Skeletal muscle tissue (tissue), 4 donors: Measurements from ENCODE around the gene COL9A2. TPM values are rescaled to one million over a fixed set of nuclear protein-coding genes. Genes with fewer than 3 reads are reported as not detected.
A peak's percentile ranks its signal among the peaks of the same experiment; 100 is the strongest.

Experiments
- H3K27ac ChIP-seq: one replicate; pipeline ENCODE4 v1.7.0; 2013; ENCODE audit warnings: mild to moderate bottlenecking, low read depth, low read length, inconsistent platforms
- H3K27me3 ChIP-seq, 3 donors: one replicate each; pipeline ENCODE4 v1.7.0; 2013; ENCODE audit warnings: low read length in 3 of 3; ENCODE audit not compliant: control insufficient read depth in 3 of 3, insufficient read depth in 3 of 3
- H3K36me3 ChIP-seq, 3 donors: one replicate each; pipeline ENCODE4 v1.7.0; 2013; ENCODE audit warnings: low read length in 3 of 3; ENCODE audit not compliant: control insufficient read depth in 3 of 3, insufficient read depth in 3 of 3
- H3K4me1 ChIP-seq, 3 donors: one replicate each; pipeline ENCODE4 v1.7.0; 2013; ENCODE audit warnings: low read length in 3 of 3, mild to moderate bottlenecking in 3 of 3; ENCODE audit not compliant: control insufficient read depth in 3 of 3, insufficient read depth in 3 of 3
- H3K4me3 ChIP-seq, 3 donors: one replicate each; pipeline ENCODE4 v1.7.0; 2013; ENCODE audit warnings: low read length in 3 of 3
- H3K9ac ChIP-seq, 3 donors: one replicate each; pipeline ENCODE4 v1.7.0; 2013; ENCODE audit warnings: low read length in 3 of 3, mild to moderate bottlenecking in 3 of 3, moderate library complexity in 2 of 3, low read depth in 1 of 3
- H3K9me3 ChIP-seq, 3 donors: one replicate each; pipeline ENCODE4 v1.7.0; 2013; ENCODE audit warnings: low read length in 3 of 3; ENCODE audit not compliant: control insufficient read depth in 3 of 3
- total RNA-seq: library from RNA; depleted of rRNA; stranded (reverse); fragments of >200 nt; gene quantifications from one replicate; pipeline ENCODE4 v1.2.3, GENCODE V29; 2014
- donor health status: Osteomylitis.

The COL9A2 gene
- 7.8 TPM for total RNA-seq

GRCh38 chr1:40316595-40317393 is at the start of gene COL9A2:
Gene COL9A2 (minus strand): TSS chr1:40317286. CDS start chr1:40317197, 89 bp downstream.
- Histone ChIP-seq H3K27me3 (peaks cover 24 to 41% (median 34%) of the 10 kb centered on the region in 3 donors), H3K9ac (peak within 1 kb of the TSS in 1 of 3 donors; percentile 40), H3K9me3 (no peaks in the 10 kb centered on the region)

GRCh38 chr1:40363721-40364120 is 46.6 kb upstream of the COL9A2 start:
- no peak overlapping the region for H3K4me3 ChIP-seq

More at GRCh38 chr1:40316595-40317393, at the start of gene COL9A2:
- peaks cover 12 to 19% (median 16%) of the 10 kb centered on the region in 3 donors for H3K4me1 ChIP-seq
- H3K36me3 ChIP-seq = no peaks in the 10 kb centered on the region
- peak within 1 kb of the TSS; percentile 23 to 63 (median 54) for H3K4me3 ChIP-seq
- H3K27ac ChIP-seq = no peak within 1 kb of the TSS

GRCh38 chr1:40362699-40363098 is 45.6 kb upstream of the COL9A2 start:
- no peaks in the 10 kb centered on the region for H3K27me3 ChIP-seq
- H3K4me1 ChIP-seq = no peaks in the 10 kb centered on the region
- peaks cover 0 to 3% (median 0%) of the 10 kb centered on the region in 3 donors for H3K9me3 ChIP-seq
- no peak overlapping the region for H3K27ac ChIP-seq
- H3K9ac ChIP-seq = no peak overlapping the region
- H3K4me3 ChIP-seq = no peak overlapping the region
- no peaks in the 10 kb centered on the region for H3K36me3 ChIP-seq

More at GRCh38 chr1:40363721-40364120, 46.6 kb upstream of the COL9A2 start:
- no peaks in the 10 kb centered on the region for H3K4me1 ChIP-seq
- no peaks in the 10 kb centered on the region for H3K9me3 ChIP-seq
- H3K27ac ChIP-seq = no peak overlapping the region
- H3K9ac ChIP-seq = no peak overlapping the region
- H3K27me3 ChIP-seq = no peaks in the 10 kb centered on the region
- no peaks in the 10 kb centered on the region for H3K36me3 ChIP-seq

GRCh38 chr1:40362199-40362598 is 45.1 kb upstream of the COL9A2 start:
- H3K9me3 ChIP-seq = peaks cover 0 to 3% (median 0%) of the 10 kb centered on the region in 3 donors
- H3K9ac ChIP-seq = no peak overlapping the region
- H3K27me3 ChIP-seq = no peaks in the 10 kb centered on the region
- no peak overlapping the region for H3K27ac ChIP-seq
- no peaks in the 10 kb centered on the region for H3K36me3 ChIP-seq
- no peaks in the 10 kb centered on the region for H3K4me1 ChIP-seq
- H3K4me3 ChIP-seq = no peak overlapping the region

- Histone ChIP-seq H3K27me3 (no peaks in the 10 kb centered on the region), H3K9me3 (peaks cover 0 to 3% (median 0%) of the 10 kb centered on the region in 3 donors), H3K4me3 (no peak overlapping the region), H3K9ac (no peak overlapping the region), H3K4me1 (no peaks in the 10 kb centered on the region), H3K36me3 (no peaks in the 10 kb centered on the region), H3K27ac (no peak overlapping the region)
Observed at GRCh38 chr1:40361637-40362036, 44.6 kb upstream of the COL9A2 start.

GRCh38 chr1:40361201-40361600 is 44.1 kb upstream of the COL9A2 start:
- no peaks in the 10 kb centered on the region for H3K36me3 ChIP-seq
- peaks cover 0 to 3% (median 0%) of the 10 kb centered on the region in 3 donors for H3K9me3 ChIP-seq
- no peaks in the 10 kb centered on the region for H3K4me1 ChIP-seq
- no peaks in the 10 kb centered on the region for H3K27me3 ChIP-seq
- H3K27ac ChIP-seq = no peak overlapping the region
- no peak overlapping the region for H3K4me3 ChIP-seq
- H3K9ac ChIP-seq = no peak overlapping the region

- Histone ChIP-seq H3K27me3 (no peaks in the 10 kb centered on the region), H3K4me1 (no peaks in the 10 kb centered on the region), H3K9ac (no peak overlapping the region), H3K27ac (no peak overlapping the region), H3K9me3 (peaks cover 0 to 3% (median 0%) of the 10 kb centered on the region in 3 donors), H3K36me3 (no peaks in the 10 kb centered on the region), H3K4me3 (no peak overlapping the region)
Observed at GRCh38 chr1:40360631-40361030, 43.5 kb upstream of the COL9A2 start.

GRCh38 chr1:40357625-40358024 is 40.5 kb upstream of the COL9A2 start:
- no peak overlapping the region for H3K9ac ChIP-seq
- no peaks in the 10 kb centered on the region for H3K4me1 ChIP-seq
- no peak overlapping the region for H3K27ac ChIP-seq
- H3K36me3 ChIP-seq = no peaks in the 10 kb centered on the region
- H3K9me3 ChIP-seq = peaks cover 0 to 3% (median 0%) of the 10 kb centered on the region in 3 donors
- H3K27me3 ChIP-seq = no peaks in the 10 kb centered on the region
- H3K4me3 ChIP-seq = no peak overlapping the region

- Histone ChIP-seq H3K9me3 (no peaks in the 10 kb centered on the region), H3K27me3 (no peaks in the 10 kb centered on the region), H3K36me3 (no peaks in the 10 kb centered on the region), H3K9ac (no peak overlapping the region), H3K4me1 (no peaks in the 10 kb centered on the region), H3K27ac (no peak overlapping the region), H3K4me3 (no peak overlapping the region)
Observed at GRCh38 chr1:40353082-40353481, 36.0 kb upstream of the COL9A2 start.

- no peak overlapping the region for H3K27ac ChIP-seq
- H3K9me3 ChIP-seq = no peaks in the 10 kb centered on the region
- H3K4me1 ChIP-seq = no peaks in the 10 kb centered on the region
- H3K36me3 ChIP-seq = no peaks in the 10 kb centered on the region
- H3K4me3 ChIP-seq = no peak overlapping the region
- no peak overlapping the region for H3K9ac ChIP-seq
- no peaks in the 10 kb centered on the region for H3K27me3 ChIP-seq
Observed at GRCh38 chr1:40352126-40352525, 35.0 kb upstream of the COL9A2 start.
